HepG2 (cell line): Measurements from ENCODE around the gene ADGRD1. TPM values are rescaled to one million over a fixed set of nuclear protein-coding genes. Genes with fewer than 3 reads are reported as not detected.
A peak's percentile ranks its signal among the peaks of the same experiment; 100 is the strongest.

Experiments used
- ATAD3A ChIP-seq: sonication (generic); formaldehyde crosslinking; IDR thresholded peaks from 2 replicates; pipeline ENCODE4 v1.4.0; 2020; ENCODE audit warnings: missing genetic modification reagents
- CC2D1A ChIP-seq: sonication (generic); formaldehyde crosslinking; IDR thresholded peaks from 2 replicates; pipeline ENCODE4 v1.8.1; 2023; ENCODE audit warnings: mild to moderate bottlenecking, missing genetic modification reagents
- CEBPB ChIP-seq: IDR thresholded peaks from 2 replicates; pipeline ENCODE4 v1.6.1; 2011; ENCODE audit warnings: low read depth, low read length, improper control_type of control experiment, borderline replicate concordance
- EP300 ChIP-seq, 3 experiments: sonication (generic) in 1 of 3; formaldehyde crosslinking in 1 of 3; IDR thresholded peaks; 2 replicates each; pipeline versions ENCODE4 v1.5.1 to v1.6.1; 2011 to 2020; ENCODE audit warnings: low read depth in 2 of 3, low read length in 2 of 3, borderline replicate concordance in 1 of 3, improper control_type of control experiment in 1 of 3, mild to moderate bottlenecking in 1 of 3, missing genetic modification reagents in 1 of 3, moderate library complexity in 1 of 3
- HOXD1 ChIP-seq: sonication (generic); formaldehyde crosslinking; IDR thresholded peaks from 2 replicates; pipeline ENCODE4 v1.5.0; 2020; ENCODE audit warnings: missing genetic modification reagents
- NFRKB ChIP-seq: fragments of 450-650 bp; IDR thresholded peaks from 2 replicates; pipeline ENCODE4 v1.6.1; 2017
- NKX3-1 ChIP-seq: sonication (generic); formaldehyde crosslinking; IDR thresholded peaks from 2 replicates; pipeline ENCODE4 v1.5.0; 2020; ENCODE audit warnings: missing genetic modification reagents
- RFX5 ChIP-seq: IDR thresholded peaks from 2 replicates; pipeline ENCODE4 v1.6.1; 2011; ENCODE audit warnings: low read depth, low read length, improper control_type of control experiment
- SMC3 ChIP-seq: IDR thresholded peaks from 2 replicates; pipeline ENCODE4 v1.6.1; 2011; ENCODE audit warnings: low read length, improper control_type of control experiment
- ZBTB10 ChIP-seq: sonication (generic); formaldehyde crosslinking; IDR thresholded peaks from 2 replicates; pipeline ENCODE4 v1.4.0; 2020; ENCODE audit warnings: missing genetic modification reagents, borderline replicate concordance
- ZFP41 ChIP-seq: sonication (generic); formaldehyde crosslinking; IDR thresholded peaks from 2 replicates; pipeline ENCODE4 v1.4.0; 2020; ENCODE audit warnings: mild to moderate bottlenecking, missing genetic modification reagents, borderline replicate concordance
- ZNF33A ChIP-seq: sonication (generic); formaldehyde crosslinking; IDR thresholded peaks from 2 replicates; pipeline ENCODE4 v1.5.1; 2020; ENCODE audit warnings: missing genetic modification reagents, mild to moderate bottlenecking, moderate library complexity, borderline replicate concordance
- ZNF589 ChIP-seq: sonication (generic); formaldehyde crosslinking; conservative IDR thresholded peaks from 2 replicates; pipeline ENCODE4 v1.8.0; 2022; ENCODE audit warnings: mild to moderate bottlenecking, moderate library complexity, missing genetic modification reagents
- ZNF644 ChIP-seq: IDR thresholded peaks from 2 replicates; pipeline ENCODE4 v1.6.1; 2016; ENCODE audit warnings: low read depth
- ZNF740 ChIP-seq: sonication (generic); formaldehyde crosslinking; IDR thresholded peaks from 2 replicates; pipeline ENCODE4 v1.4.0; 2020; ENCODE audit warnings: missing genetic modification reagents
- ZNF782 ChIP-seq: sonication (generic); formaldehyde crosslinking; IDR thresholded peaks from 2 replicates; pipeline ENCODE4 v1.4.0; 2020; ENCODE audit warnings: missing genetic modification reagents, mild to moderate bottlenecking, borderline replicate concordance
- ZSCAN29 ChIP-seq: sonication (generic); formaldehyde crosslinking; conservative IDR thresholded peaks from 2 replicates; pipeline ENCODE4 v1.4.0; 2020; ENCODE audit warnings: mild to moderate bottlenecking, missing genetic modification reagents
- ZSCAN5A ChIP-seq: sonication (generic); formaldehyde crosslinking; IDR thresholded peaks from 2 replicates; pipeline ENCODE4 v1.8.0; 2022; ENCODE audit warnings: mild to moderate bottlenecking, missing genetic modification reagents, borderline replicate concordance
- ZXDC ChIP-seq: sonication (generic); formaldehyde crosslinking; IDR thresholded peaks from 2 replicates; pipeline ENCODE4 v1.5.0; 2020; ENCODE audit warnings: mild to moderate bottlenecking, missing genetic modification reagents
- polyA plus RNA-seq, 8 experiments: library from polyadenylated mRNA; depleted of rRNA in 3 of 8; stranded (reverse) in 7 of 8; unstranded in 1 of 8; fragments of >200 nt; fragmentation: Illumina TruSeq in 4 of 8; extraction: Trizol in 4 of 8; gene quantifications; 2 replicates each; pipeline versions ENCODE4 v1.2.1 to v1.2.3, GENCODE V29; 2011 to 2016; ENCODE audit warnings: low read depth in 4 of 8, missing spikeins in 1 of 8, mixed read lengths in 1 of 8; ENCODE audit not compliant: insufficient read depth in 1 of 8
- total RNA-seq, 5 experiments: library from RNA; depleted of rRNA; stranded (reverse); fragments of >200 nt; fragmentation: Illumina TruSeq; extraction: Trizol; gene quantifications; 2 replicates each; pipeline ENCODE4 v1.2.3, GENCODE V29; 2016; ENCODE audit warnings: low read depth in 1 of 5

Gene ADGRD1
- total and polyA plus RNA-seq, 2 of the 13 experiments (the other 11 are each of a cell fraction or from before 2014, with no cell fraction given): 0.46 to 12.4 TPM

DNA sequence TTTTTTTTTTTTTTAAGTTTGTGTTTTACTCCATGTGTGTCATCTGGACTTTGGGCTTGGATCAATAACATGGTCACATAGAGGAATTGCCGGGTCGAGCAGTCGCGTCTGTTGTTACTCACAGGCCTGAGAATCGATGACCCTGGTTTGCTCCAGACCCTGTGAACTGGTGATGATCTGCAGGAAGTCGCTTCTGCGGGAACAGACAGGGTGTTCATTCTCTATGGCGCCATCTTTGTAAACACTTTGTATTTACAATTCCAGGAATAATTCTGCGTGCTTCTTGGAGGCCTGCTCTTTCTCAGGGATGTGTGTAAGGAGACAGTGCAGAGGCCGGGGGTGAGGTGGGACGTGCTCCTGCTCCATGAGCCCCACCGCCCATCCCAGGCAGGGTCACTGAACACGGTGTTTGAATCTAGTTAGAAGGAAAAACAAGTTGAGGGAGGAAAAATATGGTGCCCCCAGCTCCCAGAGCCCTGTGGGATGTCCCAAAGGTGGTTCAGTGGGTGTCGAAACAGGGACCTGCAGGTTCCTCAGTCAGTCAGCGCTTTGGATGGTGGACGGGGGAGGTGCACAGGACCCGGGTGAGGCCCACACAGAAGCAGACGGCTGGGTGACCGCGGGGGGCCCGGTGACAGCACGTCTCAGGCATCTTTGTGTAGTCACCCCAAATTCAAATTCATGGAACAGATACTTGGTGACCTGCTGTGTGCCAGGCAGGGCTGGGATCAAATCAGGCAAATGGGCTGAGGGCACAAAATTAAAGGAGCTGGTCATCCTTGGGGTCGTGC, 58.8 kb downstream of the ADGRD1 start (continued):
- TF ChIP-seq ATAD3A (CRISPR knock-in tag) (no peak), ZSCAN5A (0 out of 2 replicates have a peak, but pooled peaks have one; percentile 31), ZBTB10 (CRISPR knock-in tag) (no peak; the same call in 1 of the 2 replicates), NKX3-1 (CRISPR knock-in tag) (no peak), CC2D1A (CRISPR knock-in tag) (no peak), SMC3 (peak; percentile 48; the same call in 1 of the 2 replicates), ZXDC (CRISPR knock-in tag) (no peak), ZNF33A (no peak), ZNF740 (no peak), CEBPB (peak; percentile 36; the same call in 1 of the 2 replicates), ZNF644 (CRISPR knock-in tag) (peak; percentile 89), ZFP41 (CRISPR knock-in tag) (no peak), ZNF782 (CRISPR knock-in tag) (no peak), ZSCAN29 (no peak; the same call in 1 of the 2 replicates), HOXD1 (peak; percentile 76; the same call in 1 of the 2 replicates), EP300 (IDR thresholded peaks at IDR 0.05; ENCODE audit: low read depth in 2 of 2, low read length in 2 of 2) (peak; percentile 60 to 92; a peak in 3 of 4 replicates), EP300 (CRISPR knock-in tag; IDR thresholded peaks at IDR 0.05; ENCODE audit: borderline replicate concordance) (peak; percentile 57; the same call in 1 of the 2 replicates), NFRKB (peak; percentile 62), RFX5 (peak; percentile 95), ZNF589 (CRISPR knock-in tag) (peak; percentile 41; the same call in 1 of the 2 replicates)
